Measurements from ENCODE around the gene NLE1. TPM values are rescaled to one million over a fixed set of nuclear protein-coding genes. Genes with fewer than 3 reads are reported as not detected.

Gene NLE1
- total RNA-seq, 2 donors from 2014 or later = 12.5 to 17.7 TPM

GRCh38 chr17:35088881-35089585 lies 53.1 kb downstream of the NLE1 start:
- WGBS = under 1% methylated on average over 39 of the region's 80 CpGs
- Histone ChIP-seq H3K36me3 (no peaks in the 10 kb centered on the region), H3K9me3 (no peaks in the 10 kb centered on the region), H3K27me3 (replicated peaks; ENCODE audit: insufficient read depth) (no peaks in the 10 kb centered on the region), H3K4me1 (replicated peaks) (no peaks in the 10 kb centered on the region), H3K27ac (peak overlapping the region; percentile 95 to 96), H3K4me3 (peak overlapping the region; percentile 89 to 90)
- peak; percentile 86 for DNase-seq (ENCODE audit: low spot score)
- intact Hi-C loops (cut with DNase I) = loop anchor here (2.0 kb wide), 1 partner anchor 128 kb away; the partner anchor contains the start of genes CCT6B and ZNF830
- TF ChIP-seq CTCF (IDR thresholded peaks at IDR 0.05) (peak; percentile 87 to 96 (median 94)), POLR2AphosphoS5 (IDR thresholded peaks at IDR 0.05) (peak; percentile 31), POLR2A (IDR thresholded peaks at IDR 0.05) (peak; percentile 56)

GRCh38 chr17:35088356-35088880 lies 53.7 kb downstream of the NLE1 start:
- DNase-seq (ENCODE audit: low spot score) = peak; percentile 38
- intact Hi-C loops (cut with DNase I) = loop anchor here (2.0 kb wide), 1 partner anchor 128 kb away; the partner anchor contains the start of genes CCT6B and ZNF830
- H3K4me1 ChIP-seq (replicated peaks) = no peaks in the 10 kb centered on the region
- H3K27me3 ChIP-seq (replicated peaks; ENCODE audit: insufficient read depth) = no peaks in the 10 kb centered on the region
- WGBS = under 1% methylated on average over 26 of the region's 26 CpGs
- peak overlapping the region; percentile 95 to 96 for H3K27ac ChIP-seq
- no peaks in the 10 kb centered on the region for H3K36me3 ChIP-seq
- no peaks in the 10 kb centered on the region for H3K9me3 ChIP-seq
- H3K4me3 ChIP-seq = peak overlapping the region; percentile 89 to 90
- TF ChIP-seq POLR2AphosphoS5 (IDR thresholded peaks at IDR 0.05) (no peak), CTCF (IDR thresholded peaks at IDR 0.05) (no peak), POLR2A (IDR thresholded peaks at IDR 0.05) (no peak)

- H3K27me3 ChIP-seq (replicated peaks; ENCODE audit: insufficient read depth) = no peaks in the 10 kb centered on the region
- peak; percentile 54 for DNase-seq (ENCODE audit: low spot score)
- H3K9me3 ChIP-seq = no peaks in the 10 kb centered on the region
- peak overlapping the region; percentile 89 to 90 for H3K4me3 ChIP-seq
- H3K36me3 ChIP-seq = no peaks in the 10 kb centered on the region
- intact Hi-C loops (cut with DNase I) = loop anchor here (2.0 kb wide), 1 partner anchor 127 kb away; the partner anchor contains the start of genes CCT6B and ZNF830
- TF ChIP-seq POLR2A (IDR thresholded peaks at IDR 0.05) (no peak), POLR2AphosphoS5 (IDR thresholded peaks at IDR 0.05) (peak; percentile 36)
- H3K4me1 ChIP-seq (replicated peaks) = no peaks in the 10 kb centered on the region
- H3K27ac ChIP-seq = peak overlapping the region; percentile 95 to 96
- WGBS = 4% methylated on average over 9 of the region's 9 CpGs
These were observed 54.3 kb downstream of the NLE1 start for GRCh38 chr17:35087731-35088355.

- DNase-seq (ENCODE audit: low spot score) = no peak
- Histone ChIP-seq H3K4me1 (replicated peaks) (no peaks in the 10 kb centered on the region), H3K27ac (peak overlapping the region; percentile 95 to 96), H3K27me3 (replicated peaks; ENCODE audit: insufficient read depth) (no peaks in the 10 kb centered on the region), H3K9me3 (no peaks in the 10 kb centered on the region), H3K36me3 (no peaks in the 10 kb centered on the region), H3K4me3 (peak overlapping the region; percentile 89 to 90)
- intact Hi-C loops (cut with DNase I) = no loop called here
- WGBS = 79% methylated on average over 8 of the region's 8 CpGs
- TF ChIP-seq CTCF (IDR thresholded peaks at IDR 0.05) = no peak
- no peak for TF ChIP-seq POLR2A (IDR thresholded peaks at IDR 0.05)
- no peak for TF ChIP-seq POLR2AphosphoS5 (IDR thresholded peaks at IDR 0.05)
These were observed 55.1 kb downstream of the NLE1 start for GRCh38 chr17:35086931-35087573.

GRCh38 chr17:35086164-35086563 lies 55.9 kb downstream of the NLE1 start:
- no peak for DNase-seq (ENCODE audit: low spot score)
- WGBS = 94% methylated on average over 8 of the region's 8 CpGs
- intact Hi-C loops (cut with DNase I) = no loop called here
- no peaks in the 10 kb centered on the region for H3K9me3 ChIP-seq
- H3K27ac ChIP-seq = peak overlapping the region; percentile 95 to 96
- TF ChIP-seq POLR2AphosphoS5 (IDR thresholded peaks at IDR 0.05) = no peak
- TF ChIP-seq POLR2A (IDR thresholded peaks at IDR 0.05) = no peak
- no peak for TF ChIP-seq CTCF (IDR thresholded peaks at IDR 0.05)
- no peak overlapping the region for H3K4me3 ChIP-seq
- H3K27me3 ChIP-seq (replicated peaks; ENCODE audit: insufficient read depth) = no peaks in the 10 kb centered on the region
- H3K4me1 ChIP-seq (replicated peaks) = no peaks in the 10 kb centered on the region
- H3K36me3 ChIP-seq = no peaks in the 10 kb centered on the region
